CD8-positive, alpha-beta memory T cell (primary cell): ENCODE measurements around the gene DCAF12L2. TPM values are rescaled to one million over a fixed set of nuclear protein-coding genes. Genes with fewer than 3 reads are reported as not detected.
A peak's percentile ranks its signal among the peaks of the same experiment; 100 is the strongest.
"Not testable (repeated sequence)": the region's sequence is repeated elsewhere in the genome, so short reads cannot be mapped to it uniquely, and the experiment has no call there.

Source experiments
- CTCF ChIA-PET: fragments of 350-600 bp; sonication (Branson Sonifier 250); formaldehyde crosslinking; loops from one replicate; lab custom pipeline; 2021; ENCODE audit warnings: antibody characterized with exemption; lab: Charles Lee
- POLR2A ChIA-PET: fragments of 350-600 bp; sonication (Branson Sonifier 250); formaldehyde crosslinking; loops from one replicate; lab custom pipeline; 2021; ENCODE audit warnings: antibody characterized with exemption; lab: Charles Lee
- DNase-seq, 5 donors: peaks; one replicate each; pipeline versions ENCODE4 v3.0.0 to v3.0.0-alpha.2; 2020 to 2022; ENCODE audit warnings: mixed read lengths in 1 of 5
- H3K27ac ChIP-seq: one replicate; pipeline ENCODE4 v1.7.0; 2013; ENCODE audit warnings: low read depth, mild to moderate bottlenecking, low read length, moderate library complexity
- H3K27me3 ChIP-seq: 2 replicates; pipeline ENCODE4 v1.7.0; 2013; ENCODE audit warnings: low read length, mild to moderate bottlenecking; ENCODE audit not compliant: insufficient read depth, poor library complexity, severe bottlenecking
- H3K36me3 ChIP-seq: 2 replicates; pipeline ENCODE4 v1.7.0; 2013; ENCODE audit warnings: mild to moderate bottlenecking, low read length, moderate library complexity; ENCODE audit not compliant: insufficient read depth
- H3K4me1 ChIP-seq: 2 replicates; pipeline ENCODE4 v1.7.0; 2013; ENCODE audit warnings: mild to moderate bottlenecking, low read length, moderate library complexity; ENCODE audit not compliant: insufficient read depth
- H3K4me3 ChIP-seq: 2 replicates; pipeline ENCODE4 v1.7.0; 2013; ENCODE audit warnings: mild to moderate bottlenecking, low read length
- H3K9me3 ChIP-seq: 2 replicates; pipeline ENCODE4 v1.7.0; 2013; ENCODE audit warnings: mild to moderate bottlenecking, low read length
- H3K27ac Mint-ChIP-seq, 8 donors: one replicate each; pipeline ENCODE4 v1.8.0; 2020 to 2021; ENCODE audit warnings: mixed read lengths in 8 of 8, mild to moderate bottlenecking in 6 of 8, inconsistent platforms in 3 of 8, moderate library complexity in 3 of 8
- H3K27me3 Mint-ChIP-seq, 2 donors: one replicate each; pipeline ENCODE4 v1.8.0; 2020 to 2021; ENCODE audit warnings: mixed read lengths in 2 of 2, mild to moderate bottlenecking in 1 of 2, moderate library complexity in 1 of 2
- H3K36me3 Mint-ChIP-seq, 3 donors: one replicate each; pipeline ENCODE4 v1.8.0; 2020 to 2021; ENCODE audit warnings: mixed read lengths in 3 of 3, inconsistent platforms in 1 of 3, mild to moderate bottlenecking in 1 of 3
- H3K4me1 Mint-ChIP-seq, 3 donors: one replicate each; pipeline ENCODE4 v1.8.0; 2020 to 2021; ENCODE audit warnings: mixed read lengths in 3 of 3, inconsistent platforms in 1 of 3, mild to moderate bottlenecking in 1 of 3
- H3K4me3 Mint-ChIP-seq, 7 donors: one replicate each; pipeline ENCODE4 v1.8.0; 2020 to 2021; ENCODE audit warnings: mixed read lengths in 7 of 7, mild to moderate bottlenecking in 6 of 7, moderate library complexity in 4 of 7, inconsistent platforms in 2 of 7
- H3K9me3 Mint-ChIP-seq, 5 donors: one replicate each; pipeline ENCODE4 v1.8.0; 2020 to 2022; ENCODE audit warnings: mixed read lengths in 5 of 5, mild to moderate bottlenecking in 3 of 5, moderate library complexity in 2 of 5, inconsistent platforms in 1 of 5
- polyA plus RNA-seq: library from polyadenylated mRNA; unstranded; fragments of 300-500 nt; fragmentation: Illumina TruSeq; gene quantifications from one replicate; pipeline ENCODE4 v1.2.3, GENCODE V29; 2021
- total RNA-seq, 2 experiments: library from RNA; stranded (reverse); gene quantifications; one replicate each; pipeline ENCODE4 v1.2.3, GENCODE V29; 2021

Gene DCAF12L2
- total RNA-seq (not detected), polyA plus RNA-seq (not detected)

DNA sequence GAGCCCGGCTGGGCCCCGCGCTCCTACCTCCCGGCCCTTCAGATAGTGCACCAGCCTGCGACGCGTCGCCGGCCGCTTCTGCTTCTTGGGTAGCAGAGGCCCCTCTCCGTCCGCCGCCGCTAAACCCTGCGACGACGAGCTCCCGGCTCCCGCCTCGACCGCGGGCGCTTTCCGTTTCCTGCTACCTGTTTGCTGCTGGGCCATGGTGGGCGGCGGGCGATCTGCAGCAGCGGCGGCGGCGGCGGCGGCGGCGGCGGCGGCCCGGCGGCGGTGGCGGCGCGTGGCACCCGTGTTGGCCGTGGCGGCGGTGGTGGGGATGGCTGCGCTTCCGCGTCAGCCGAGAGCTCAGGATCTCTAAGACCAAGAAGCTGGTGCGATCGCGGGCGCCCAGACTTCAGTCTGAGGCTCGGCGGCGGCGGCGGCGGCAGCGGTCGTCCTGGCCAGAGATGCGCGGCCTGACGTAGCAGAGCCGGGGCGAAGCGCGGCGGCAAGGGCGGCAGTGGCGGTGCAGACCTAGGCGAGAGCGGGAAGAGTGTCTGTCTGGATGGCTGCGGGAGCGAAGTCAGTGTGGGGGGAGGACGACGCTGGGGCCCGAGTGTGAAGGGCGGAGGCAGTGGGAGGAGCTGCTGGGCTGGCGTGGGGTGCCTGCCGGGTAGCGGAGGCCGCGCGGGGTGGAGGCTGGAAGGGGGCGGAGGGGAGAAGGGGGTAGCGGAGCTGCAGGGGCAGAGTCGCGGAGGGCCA, at the start of gene DCAF12L2:
DCAF12L2 (minus strand) TSS at position 569 of the 741 bp plus-strand sequence; CDS start at position 204, 365 bp downstream.
- Histone ChIP-seq H3K27me3 (no peaks in the 10 kb centered on the region), H3K4me1 (no peaks in the 10 kb centered on the region), H3K27ac (no peak within 1 kb of the TSS), H3K4me3 (no peak within 1 kb of the TSS), H3K36me3 (no peaks in the 10 kb centered on the region), H3K9me3 (no peaks in the 10 kb centered on the region)
- Mint-ChIP-seq H3K9me3 (peaks cover 0 to 6% (median 0%) of the 10 kb centered on the region in 5 donors), H3K4me3 (peak within 1 kb of the TSS in 2 of 7 donors; percentile 20 to 28), H3K27ac (no peak within 1 kb of the TSS), H3K27me3 (peaks cover 4 to 5% of the 10 kb centered on the region in 2 donors), H3K36me3 (no peaks in the 10 kb centered on the region), H3K4me1 (no peaks in the 10 kb centered on the region)
- POLR2A ChIA-PET: no interaction called here
- no peak for DNase-seq
- CTCF ChIA-PET: no interaction called here

DNA sequence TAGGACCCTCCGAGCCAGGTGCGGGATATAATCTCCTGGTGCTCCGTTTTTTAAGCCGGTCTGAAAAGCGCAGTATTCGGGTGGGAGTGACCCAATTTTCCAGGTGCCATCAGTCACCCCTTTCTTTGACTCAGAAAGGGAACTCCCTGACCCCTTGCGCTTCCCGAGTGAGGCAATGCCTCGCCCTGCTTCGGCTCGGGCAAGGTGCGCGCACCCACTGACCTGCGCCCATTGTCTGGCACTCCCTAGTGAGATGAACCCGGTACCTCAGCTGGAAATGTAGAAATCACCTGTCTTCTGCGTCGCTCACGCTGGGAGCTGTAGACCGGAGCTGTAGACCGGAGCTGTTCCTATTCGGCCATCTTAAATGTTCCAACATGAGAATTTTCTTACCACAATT, 24.8 kb upstream of the DCAF12L2 start:
- CTCF ChIA-PET, H3K27me3 Mint-ChIP-seq, H3K36me3 ChIP-seq, H3K27ac Mint-ChIP-seq, DNase-seq, H3K9me3 Mint-ChIP-seq, H3K4me3 Mint-ChIP-seq, POLR2A ChIA-PET, H3K4me1 Mint-ChIP-seq, H3K4me3 ChIP-seq, H3K9me3 ChIP-seq, H3K27me3 ChIP-seq, H3K4me1 ChIP-seq, H3K36me3 Mint-ChIP-seq, H3K27ac ChIP-seq: not testable (repeated sequence)

DNA sequence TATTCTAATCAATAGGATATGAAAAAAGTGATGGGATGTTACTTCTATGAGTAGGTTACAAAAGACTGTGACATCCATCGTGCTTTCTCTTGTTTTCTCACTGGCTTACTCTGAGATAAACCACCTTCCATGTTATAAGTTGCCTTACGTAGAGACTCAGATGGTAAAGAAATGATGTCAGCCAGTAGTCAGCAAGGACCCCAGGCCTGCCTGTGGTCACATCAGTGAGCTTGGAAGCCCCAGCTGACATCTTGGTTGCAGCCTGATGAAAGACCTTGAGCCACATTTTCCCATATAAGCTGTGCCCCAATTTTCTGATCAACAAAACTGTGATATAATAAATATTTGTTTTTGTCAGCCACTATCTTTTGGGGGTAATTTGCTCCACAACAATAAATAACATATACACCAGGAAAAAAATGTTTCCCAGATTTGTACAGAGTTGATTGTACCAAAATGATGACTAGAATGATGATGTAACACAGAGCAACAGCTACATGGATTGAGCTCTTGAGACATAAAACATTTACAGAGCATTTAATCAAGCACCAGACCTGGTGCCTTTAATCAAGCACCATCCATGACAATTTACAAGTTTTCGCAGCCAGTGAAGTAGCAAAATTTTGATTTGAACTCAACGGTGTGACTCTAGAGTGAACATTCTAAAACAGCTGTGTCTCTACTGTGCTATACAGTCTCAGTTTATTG, 11.2 kb upstream of the DCAF12L2 start:
- Histone ChIP-seq H3K4me1 (no peaks in the 10 kb centered on the region), H3K36me3 (no peaks in the 10 kb centered on the region), H3K9me3 (no peaks in the 10 kb centered on the region), H3K27me3 (no peaks in the 10 kb centered on the region), H3K4me3 (no peak overlapping the region), H3K27ac (no peak overlapping the region)
- no peak overlapping the region for H3K27ac Mint-ChIP-seq
- no peak overlapping the region for H3K4me3 Mint-ChIP-seq
- ChIA-PET CTCF (no interaction called here), POLR2A (no interaction called here)
- no peak for DNase-seq
- H3K4me1 Mint-ChIP-seq: no peaks in the 10 kb centered on the region
- peaks cover 0 to 2% (median 0%) of the 10 kb centered on the region in 5 donors for H3K9me3 Mint-ChIP-seq
- H3K27me3 Mint-ChIP-seq: peaks cover 0 to 1% of the 10 kb centered on the region in 2 donors
- H3K36me3 Mint-ChIP-seq: no peaks in the 10 kb centered on the region

DNA sequence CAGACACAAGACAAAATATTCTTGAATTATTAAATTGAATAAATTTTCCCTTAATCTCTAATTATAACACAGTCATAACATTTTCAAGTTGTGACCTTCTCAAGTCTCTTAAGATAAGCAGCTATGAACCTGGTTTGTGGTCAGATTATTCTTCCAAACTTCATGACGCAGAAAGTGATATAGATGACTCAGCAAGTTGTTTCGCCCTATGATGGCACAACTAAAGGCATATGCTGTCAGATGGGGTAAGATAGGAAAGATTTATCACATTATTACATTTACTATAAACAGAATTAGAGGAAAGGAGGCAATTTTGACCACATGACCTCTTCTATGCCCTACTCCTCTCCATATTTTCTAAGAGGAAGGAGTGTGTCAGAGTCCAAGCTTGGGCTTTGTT, 4.6 kb upstream of the DCAF12L2 start:
- POLR2A ChIA-PET: no interaction called here
- H3K9me3 Mint-ChIP-seq: no peaks in the 10 kb centered on the region
- no peak overlapping the region for H3K4me3 ChIP-seq
- peaks cover 0 to 5% of the 10 kb centered on the region in 2 donors for H3K27me3 Mint-ChIP-seq
- no peaks in the 10 kb centered on the region for H3K4me1 Mint-ChIP-seq
- CTCF ChIA-PET: no interaction called here
- no peaks in the 10 kb centered on the region for H3K4me1 ChIP-seq
- peak overlapping the region in 1 of 8 donors; percentile 33 for H3K27ac Mint-ChIP-seq
- no peaks in the 10 kb centered on the region for H3K27me3 ChIP-seq
- DNase-seq: no peak
- H3K36me3 ChIP-seq: no peaks in the 10 kb centered on the region
- no peaks in the 10 kb centered on the region for H3K9me3 ChIP-seq
- no peak overlapping the region for H3K4me3 Mint-ChIP-seq
- H3K27ac ChIP-seq: no peak overlapping the region
- H3K36me3 Mint-ChIP-seq: no peaks in the 10 kb centered on the region

DNA sequence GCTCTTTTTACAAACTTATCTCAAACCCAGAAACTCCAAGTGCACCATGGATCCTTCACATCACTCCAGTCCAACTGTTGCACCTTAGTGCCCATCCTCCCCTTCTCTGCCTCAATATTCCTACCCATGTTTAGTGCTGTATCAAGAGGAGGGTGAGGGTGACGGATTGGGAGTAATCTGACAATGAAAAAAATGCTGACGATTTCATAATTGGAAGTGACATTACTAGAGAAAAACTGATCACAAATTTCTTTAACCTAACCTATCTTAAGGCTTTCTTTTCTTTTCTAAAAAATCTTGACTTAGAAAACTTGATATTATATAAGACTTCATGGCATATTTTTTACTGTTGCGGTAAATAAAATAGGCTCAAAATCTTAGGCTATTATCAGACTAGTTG, 1.5 kb upstream of the DCAF12L2 start:
- peaks cover 4 to 5% of the 10 kb centered on the region in 2 donors for H3K27me3 Mint-ChIP-seq
- Histone ChIP-seq H3K27me3 (no peaks in the 10 kb centered on the region), H3K36me3 (no peaks in the 10 kb centered on the region), H3K9me3 (no peaks in the 10 kb centered on the region), H3K4me1 (no peaks in the 10 kb centered on the region), H3K4me3 (no peak overlapping the region), H3K27ac (no peak overlapping the region)
- H3K27ac Mint-ChIP-seq: no peak overlapping the region
- no peak overlapping the region for H3K4me3 Mint-ChIP-seq
- POLR2A ChIA-PET: no interaction called here
- H3K36me3 Mint-ChIP-seq: no peaks in the 10 kb centered on the region
- CTCF ChIA-PET: no interaction called here
- no peak for DNase-seq
- no peaks in the 10 kb centered on the region for H3K4me1 Mint-ChIP-seq
- H3K9me3 Mint-ChIP-seq: peaks cover 0 to 4% (median 0%) of the 10 kb centered on the region in 5 donors

DNA sequence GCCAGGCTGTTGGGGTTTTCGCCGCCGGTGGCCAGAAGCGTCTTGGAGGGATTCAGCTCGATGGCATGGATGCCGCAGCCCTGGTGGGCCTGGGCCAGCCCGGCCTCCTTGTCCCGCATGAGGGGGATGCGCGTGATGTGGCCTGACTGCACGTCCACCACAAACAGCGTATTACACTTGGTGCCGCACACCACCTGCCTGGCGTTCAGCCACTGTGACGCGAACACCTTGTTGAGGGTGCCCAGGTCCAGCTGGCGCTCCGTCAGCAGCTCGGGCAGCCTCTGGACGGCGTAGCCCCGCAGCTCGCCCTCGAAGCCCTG, 728 bp downstream of the DCAF12L2 start:
- Mint-ChIP-seq H3K27ac (no peak overlapping the region), H3K27me3 (peaks cover 4 to 5% of the 10 kb centered on the region in 2 donors), H3K9me3 (peaks cover 0 to 6% (median 0%) of the 10 kb centered on the region in 5 donors), H3K4me1 (no peaks in the 10 kb centered on the region), H3K4me3 (no peak overlapping the region), H3K36me3 (no peaks in the 10 kb centered on the region)
- H3K36me3 ChIP-seq: no peaks in the 10 kb centered on the region
- H3K27ac ChIP-seq: no peak overlapping the region
- no peaks in the 10 kb centered on the region for H3K4me1 ChIP-seq
- no peaks in the 10 kb centered on the region for H3K27me3 ChIP-seq
- no peak for DNase-seq
- ChIA-PET CTCF (no interaction called here), POLR2A (no interaction called here)
- H3K9me3 ChIP-seq: no peaks in the 10 kb centered on the region
- H3K4me3 ChIP-seq: no peak overlapping the region

DNA sequence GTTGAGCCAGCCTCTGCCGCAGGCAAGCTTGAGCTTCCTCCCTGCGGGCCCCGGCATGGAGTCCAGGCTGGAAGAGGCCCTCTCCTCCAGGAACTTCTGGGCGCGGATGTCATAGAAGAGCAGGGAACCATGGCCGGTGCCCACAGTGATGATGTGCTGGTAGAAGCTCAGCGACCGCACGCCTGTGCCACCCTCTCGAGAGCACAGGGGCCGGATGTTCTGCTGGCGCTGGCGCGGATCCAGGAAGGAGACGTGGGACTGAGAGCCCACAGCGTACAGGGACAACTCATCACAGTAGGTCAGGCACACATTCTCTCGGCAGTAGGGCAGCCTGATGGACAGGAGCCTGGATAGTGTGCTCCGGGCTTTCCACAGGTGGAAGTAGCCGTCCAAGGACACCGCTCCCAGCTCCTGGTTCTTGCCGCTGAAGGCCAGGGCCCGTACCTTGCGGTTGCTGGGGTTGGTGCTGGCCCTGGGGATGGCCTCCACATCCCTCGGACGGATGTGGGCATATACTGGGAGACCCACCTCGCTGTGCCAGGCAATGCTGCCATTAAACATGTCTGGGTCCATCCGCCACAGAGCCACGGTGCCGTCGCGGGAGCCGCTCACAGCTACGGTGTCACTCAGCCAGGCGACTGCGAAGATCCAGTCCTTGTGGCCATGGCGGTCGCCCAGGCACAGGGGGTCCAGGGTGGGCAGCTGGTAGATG, 1.2 kb downstream of the DCAF12L2 start:
- no peaks in the 10 kb centered on the region for H3K4me1 Mint-ChIP-seq
- no peak overlapping the region for H3K4me3 Mint-ChIP-seq
- Histone ChIP-seq H3K9me3 (no peaks in the 10 kb centered on the region), H3K4me3 (no peak overlapping the region), H3K27ac (no peak overlapping the region), H3K27me3 (no peaks in the 10 kb centered on the region), H3K4me1 (no peaks in the 10 kb centered on the region), H3K36me3 (no peaks in the 10 kb centered on the region)
- ChIA-PET CTCF (no interaction called here), POLR2A (no interaction called here)
- peaks cover 4 to 5% of the 10 kb centered on the region in 2 donors for H3K27me3 Mint-ChIP-seq
- DNase-seq: no peak
- peaks cover 0 to 6% (median 0%) of the 10 kb centered on the region in 5 donors for H3K9me3 Mint-ChIP-seq
- H3K36me3 Mint-ChIP-seq: no peaks in the 10 kb centered on the region
- H3K27ac Mint-ChIP-seq: no peak overlapping the region

DNA sequence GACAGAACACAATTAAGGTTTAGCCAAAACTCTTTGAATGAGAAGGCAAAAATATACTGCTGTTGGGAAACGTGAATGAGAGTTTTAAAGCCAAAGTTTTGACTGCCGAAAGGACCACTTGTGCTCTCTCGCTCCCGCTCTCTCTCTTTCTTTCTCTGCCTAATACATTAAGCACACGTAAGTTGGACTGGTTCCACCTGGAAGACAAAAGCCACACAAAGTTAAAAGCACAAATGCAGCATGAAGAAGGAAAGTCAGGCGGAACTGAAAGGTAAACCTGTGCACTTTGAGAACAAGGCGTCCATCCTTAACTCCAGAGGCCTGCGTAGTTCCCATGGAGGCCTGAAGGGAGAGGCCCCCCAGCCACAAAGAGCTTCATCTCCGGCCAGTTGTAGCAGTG, 1.9 kb downstream of the DCAF12L2 start:
- ChIA-PET CTCF (no interaction called here), POLR2A (no interaction called here)
- Histone ChIP-seq H3K4me3 (no peak overlapping the region), H3K27ac (no peak overlapping the region), H3K27me3 (no peaks in the 10 kb centered on the region), H3K9me3 (no peaks in the 10 kb centered on the region), H3K4me1 (no peaks in the 10 kb centered on the region), H3K36me3 (no peaks in the 10 kb centered on the region)
- no peak overlapping the region for H3K27ac Mint-ChIP-seq
- H3K4me3 Mint-ChIP-seq: peak overlapping the region in 1 of 7 donors; percentile 17
- H3K36me3 Mint-ChIP-seq: no peaks in the 10 kb centered on the region
- no peaks in the 10 kb centered on the region for H3K4me1 Mint-ChIP-seq
- H3K9me3 Mint-ChIP-seq: peaks cover 0 to 6% (median 0%) of the 10 kb centered on the region in 5 donors
- peaks cover 0 to 5% of the 10 kb centered on the region in 2 donors for H3K27me3 Mint-ChIP-seq
- no peak for DNase-seq
